Right lobe of liver (tissue), 4 donors: ENCODE results near the gene MYH6.

ENCODE experiments used
- POLR2A ChIP-seq: fragments of 450-650 bp; IDR thresholded peaks from one replicate; pipeline ENCODE4 v1.6.1; 2017; ENCODE audit warnings: antibody characterized with exemption, mild to moderate bottlenecking
- TF ChIP-seq, protein P1 (sequence below), 4 donors: fragments of 200-600 bp in 3 of 4; fragments of 450-650 bp in 1 of 4; IDR thresholded peaks; one replicate each; pipeline versions ENCODE4 v1.5.1 to v1.8.0; 2016 to 2022; ENCODE audit warnings: antibody characterized with exemption in 4 of 4, mild to moderate bottlenecking in 2 of 4
- donor health status: DM: no; HTN: no; CAD: no.
- donor health status: DM: no; HTN: no; CAD: no.
- donor health status: DM: no; HTN: yes; CAD: no.

GRCh38 chr14:23447361-23448350 lies 39.6 kb upstream of the MYH6 start:
- TF ChIP-seq, protein P1, sequence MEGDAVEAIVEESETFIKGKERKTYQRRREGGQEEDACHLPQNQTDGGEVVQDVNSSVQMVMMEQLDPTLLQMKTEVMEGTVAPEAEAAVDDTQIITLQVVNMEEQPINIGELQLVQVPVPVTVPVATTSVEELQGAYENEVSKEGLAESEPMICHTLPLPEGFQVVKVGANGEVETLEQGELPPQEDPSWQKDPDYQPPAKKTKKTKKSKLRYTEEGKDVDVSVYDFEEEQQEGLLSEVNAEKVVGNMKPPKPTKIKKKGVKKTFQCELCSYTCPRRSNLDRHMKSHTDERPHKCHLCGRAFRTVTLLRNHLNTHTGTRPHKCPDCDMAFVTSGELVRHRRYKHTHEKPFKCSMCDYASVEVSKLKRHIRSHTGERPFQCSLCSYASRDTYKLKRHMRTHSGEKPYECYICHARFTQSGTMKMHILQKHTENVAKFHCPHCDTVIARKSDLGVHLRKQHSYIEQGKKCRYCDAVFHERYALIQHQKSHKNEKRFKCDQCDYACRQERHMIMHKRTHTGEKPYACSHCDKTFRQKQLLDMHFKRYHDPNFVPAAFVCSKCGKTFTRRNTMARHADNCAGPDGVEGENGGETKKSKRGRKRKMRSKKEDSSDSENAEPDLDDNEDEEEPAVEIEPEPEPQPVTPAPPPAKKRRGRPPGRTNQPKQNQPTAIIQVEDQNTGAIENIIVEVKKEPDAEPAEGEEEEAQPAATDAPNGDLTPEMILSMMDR (IDR thresholded peaks at IDR 0.05): no peak
- TF ChIP-seq POLR2A: no peak
